SK-N-SH (cell line): Measurements from ENCODE around the gene CTTNBP2NL. TPM values are rescaled to one million over a fixed set of nuclear protein-coding genes. Genes with fewer than 3 reads are reported as not detected.
A peak's percentile ranks its signal among the peaks of the same experiment; 100 is the strongest.

Experiments
- CTCF ChIA-PET: fragments of 300-600, 350-600 bp; formaldehyde crosslinking; extraction: SDS; loops from one replicate; lab custom pipeline; 2021; lab: Yijun Ruan, JAX
- POLR2A ChIA-PET: fragments of 350-600 bp; sonication (Branson Sonifier 250); formaldehyde crosslinking; extraction: SDS; loops from one replicate; lab custom pipeline; 2020; ENCODE audit warnings: antibody characterized with exemption, inconsistent platforms; lab: Yijun Ruan, JAX
- DNase-seq: peaks from one replicate; pipeline ENCODE4 v3.0.0; 2012
- H2AFZ ChIP-seq: fragments of 200-600 bp; sonication (generic); 2 replicates; pipeline ENCODE4 v1.8.1; 2016; ENCODE audit warnings: antibody characterized with exemption, mild to moderate bottlenecking, low read depth
- H3F3A ChIP-seq: fragments of 200-600 bp; sonication (generic); replicated peaks from 2 replicates; pipeline ENCODE3; 2016; ENCODE audit warnings: antibody characterized with exemption, mild to moderate bottlenecking; ENCODE audit not compliant: insufficient read depth
- H3K27ac ChIP-seq, 2 experiments: fragments of 200-500 bp in 1 of 2; fragments of 200-600 bp in 1 of 2; sonication (Bioruptor generic) in 1 of 2; sonication (generic), shearing (Covaris generic) in 1 of 2; 2 replicates each; pipeline versions ENCODE4 v1.5.1 to v1.6.1; 2014 to 2016; ENCODE audit warnings: low read depth in 2 of 2, inconsistent platforms in 1 of 2, low read length in 1 of 2, mild to moderate bottlenecking in 1 of 2, mixed read lengths in 1 of 2
- H3K27me3 ChIP-seq: fragments of 200-600 bp; sonication (generic), shearing (Covaris generic); 2 replicates; pipeline ENCODE4 v1.6.1; 2016; ENCODE audit warnings: mixed run types; ENCODE audit not compliant: insufficient read depth
- H3K36me3 ChIP-seq, 2 experiments: fragments of 200-500 bp in 1 of 2; fragments of 200-600 bp in 1 of 2; sonication (Bioruptor generic) in 1 of 2; sonication (generic) in 1 of 2; replicated peaks in 1 of 2; 2 replicates each; pipeline versions ENCODE3 to v1.5.1; 2014 to 2016; ENCODE audit warnings: low read length in 1 of 2, mild to moderate bottlenecking in 1 of 2; ENCODE audit not compliant: insufficient read depth in 2 of 2, control insufficient read depth in 1 of 2
- H3K4me1 ChIP-seq, 2 experiments: fragments of 200-500 bp in 1 of 2; fragments of 200-600 bp in 1 of 2; sonication (Bioruptor generic) in 1 of 2; sonication (generic), shearing (Covaris generic) in 1 of 2; 2 replicates each; pipeline versions ENCODE4 v1.5.1 to v1.6.1; 2014 to 2016; ENCODE audit warnings: low read depth in 1 of 2, low read length in 1 of 2, mixed run types in 1 of 2; ENCODE audit not compliant: insufficient read depth in 2 of 2, control insufficient read depth in 1 of 2
- H3K4me2 ChIP-seq: fragments of 200-600 bp; sonication (generic), shearing (Covaris generic); 2 replicates; pipeline ENCODE4 v1.6.1; 2017; ENCODE audit warnings: mixed run types
- H3K4me3 ChIP-seq, 2 experiments: fragments of 200-500 bp in 1 of 2; fragments of 200-600 bp in 1 of 2; sonication (Bioruptor generic) in 1 of 2; sonication (generic), shearing (Covaris generic) in 1 of 2; 2 replicates each; pipeline versions ENCODE4 v1.5.1 to v1.8.1; 2014 to 2016; ENCODE audit warnings: low read depth in 2 of 2, inconsistent platforms in 1 of 2, low read length in 1 of 2, mild to moderate bottlenecking in 1 of 2, mixed read lengths in 1 of 2, moderate library complexity in 1 of 2
- H3K79me2 ChIP-seq: fragments of 200-600 bp; sonication (generic); 2 replicates; pipeline ENCODE4 v1.8.1; 2017; ENCODE audit warnings: mild to moderate bottlenecking; ENCODE audit not compliant: insufficient read depth
- H3K9ac ChIP-seq: fragments of 200-600 bp; sonication (generic); 2 replicates; pipeline ENCODE4 v1.6.1; 2017; ENCODE audit warnings: mixed run types
- H3K9me2 ChIP-seq: fragments of 200-600 bp; sonication (generic); 2 replicates; pipeline ENCODE4 v1.6.1; 2017; ENCODE audit warnings: mixed run types
- H3K9me3 ChIP-seq: fragments of 200-600 bp; sonication (generic); 2 replicates; pipeline ENCODE4 v1.6.1; 2017; ENCODE audit warnings: mixed run types, mild to moderate bottlenecking, moderate library complexity
- H4K20me1 ChIP-seq: fragments of 200-600 bp; sonication (generic); 2 replicates; pipeline ENCODE4 v1.6.1; 2017; ENCODE audit warnings: mild to moderate bottlenecking, mixed run types; ENCODE audit not compliant: insufficient read depth
- CTCF ChIP-seq: fragments of 200-600 bp; sonication (generic); IDR thresholded peaks from 2 replicates; pipeline ENCODE4 v1.6.1; 2017; ENCODE audit warnings: antibody characterized with exemption, mild to moderate bottlenecking, moderate library complexity
- ELF1 ChIP-seq: IDR thresholded peaks from 2 replicates; pipeline ENCODE4 v1.4.0; 2012
- EP300 ChIP-seq, 2 experiments: IDR thresholded peaks; 2 replicates each; pipeline versions ENCODE4 v1.4.0 to v1.6.1; 2012; ENCODE audit warnings: borderline replicate concordance in 1 of 2, low read depth in 1 of 2, low read length in 1 of 2
- EZH2phosphoT487 ChIP-seq: fragments of 200-600 bp; sonication (generic); IDR thresholded peaks from 2 replicates; pipeline ENCODE4 v1.6.1; 2017; ENCODE audit warnings: low read depth, mixed run types, mild to moderate bottlenecking, antibody characterized with exemption, moderate library complexity, borderline replicate concordance
- FOSL2 ChIP-seq: IDR thresholded peaks from 2 replicates; pipeline ENCODE4 v1.4.0; 2012; ENCODE audit warnings: low read depth, mild to moderate bottlenecking, moderate library complexity, borderline replicate concordance
- FOXM1 ChIP-seq: IDR thresholded peaks from 2 replicates; pipeline ENCODE4 v1.4.0; 2012; ENCODE audit warnings: low read depth, mild to moderate bottlenecking
- GABPA ChIP-seq: IDR thresholded peaks from 2 replicates; pipeline ENCODE4 v1.4.0; 2012; ENCODE audit warnings: low read depth, mild to moderate bottlenecking
- GATA2 ChIP-seq: sonication (generic); formaldehyde crosslinking; IDR thresholded peaks from 2 replicates; pipeline ENCODE4 v1.5.0; 2020; ENCODE audit warnings: mild to moderate bottlenecking, missing genetic modification reagents
- JUND ChIP-seq: IDR thresholded peaks from 2 replicates; pipeline ENCODE4 v1.4.0; 2012
- MAX ChIP-seq: IDR thresholded peaks from 2 replicates; pipeline ENCODE4 v1.4.0; 2012; ENCODE audit warnings: low read depth
- NRF1 ChIP-seq: IDR thresholded peaks from 2 replicates; pipeline ENCODE4 v1.6.1; 2012; ENCODE audit warnings: low read depth, mild to moderate bottlenecking, low read length
- RCOR1 ChIP-seq: fragments of 150-350 bp; IDR thresholded peaks from 2 replicates; pipeline ENCODE4 v1.6.1; 2017; ENCODE audit warnings: antibody characterized with exemption, low read length
- REST ChIP-seq: IDR thresholded peaks from 2 replicates; pipeline ENCODE4 v1.6.1; 2012; ENCODE audit warnings: mild to moderate bottlenecking, low read depth, low read length, moderate library complexity
- RFX5 ChIP-seq: IDR thresholded peaks from 2 replicates; pipeline ENCODE4 v1.6.1; 2012; ENCODE audit warnings: mild to moderate bottlenecking, improper control_type of control experiment, low read length
- RXRA ChIP-seq: IDR thresholded peaks from 2 replicates; pipeline ENCODE4 v1.4.0; 2012; ENCODE audit warnings: low read depth, mild to moderate bottlenecking, borderline replicate concordance
- SIN3A ChIP-seq: IDR thresholded peaks from 2 replicates; pipeline ENCODE4 v1.6.1; 2012; ENCODE audit warnings: low read depth, mild to moderate bottlenecking, low read length, moderate library complexity, borderline replicate concordance
- TCF12 ChIP-seq: IDR thresholded peaks from 2 replicates; pipeline ENCODE4 v1.4.0; 2012
- YY1 ChIP-seq: IDR thresholded peaks from 2 replicates; pipeline ENCODE4 v1.4.0; 2012; ENCODE audit warnings: low read depth, mild to moderate bottlenecking
- WGBS: methylation state at CpG from one replicate; pipeline ENCODE4 v1.1.6; 2017; ENCODE audit warnings: low lambda C conversion rate; 5-methylcytosine and 5-hydroxymethylcytosine counted together
- polyA plus RNA-seq, 3 experiments: library from polyadenylated mRNA; depleted of rRNA; stranded (reverse); fragments of >200 nt; gene quantifications; 2 replicates each; pipeline ENCODE4 v1.2.3, GENCODE V29; 2012

CTTNBP2NL gene
- polyA plus RNA-seq, 1 of the 3 experiments (the other 2 are of a cell fraction) = 4.9 TPM

GRCh38 chr1:112359961-112360767 is 35.9 kb upstream of the CTTNBP2NL start:
- no peaks in the 10 kb centered on the region for H3K9me2 ChIP-seq
- DNase-seq = no peak
- WGBS = 58% methylated on average over 10 of the region's 11 CpGs
- peaks cover 11% of the 10 kb centered on the region; the same call in 1 of the 2 replicates for H3K27me3 ChIP-seq
- TF ChIP-seq ELF1 (no peak), GATA2 (CRISPR knock-in tag) (no peak), RXRA (no peak), REST (no peak), NRF1 (no peak), RFX5 (no peak), FOXM1 (no peak), GABPA (no peak), EZH2phosphoT487 (no peak)
- H3F3A ChIP-seq = no peaks in the 10 kb centered on the region
- H3K4me3 ChIP-seq = no peak overlapping the region
- POLR2A ChIA-PET = no interaction called here
- no peaks in the 10 kb centered on the region for H3K79me2 ChIP-seq
- H3K9me3 ChIP-seq = no peaks in the 10 kb centered on the region
- no peaks in the 10 kb centered on the region for H4K20me1 ChIP-seq
- H3K36me3 ChIP-seq = no peaks in the 10 kb centered on the region
- CTCF ChIA-PET = interaction anchor here (0.6 to 8.7 kb wide), 11 partner anchors 12 to 1619 kb away, joined by 3 to 110 read pairs (median 4); partner anchors contain the start of gene OLFML3
- H3K27ac ChIP-seq = no peak overlapping the region
- no peak overlapping the region for H3K9ac ChIP-seq
- H3K4me1 ChIP-seq = no peaks in the 10 kb centered on the region
- H3K4me2 ChIP-seq = no peak overlapping the region
- H2AFZ ChIP-seq = peak overlapping the region; percentile 6; the same call in 1 of the 2 replicates

- Histone ChIP-seq H3K4me1 (no peaks in the 10 kb centered on the region), H3K27ac (no peak overlapping the region), H3K9me2 (no peaks in the 10 kb centered on the region), H3K79me2 (no peaks in the 10 kb centered on the region), H3F3A (no peaks in the 10 kb centered on the region), H3K27me3 (peaks cover 26% of the 10 kb centered on the region), H2AFZ (no peak overlapping the region), H3K9ac (no peak overlapping the region), H3K4me2 (no peak overlapping the region), H4K20me1 (no peaks in the 10 kb centered on the region), H3K9me3 (no peaks in the 10 kb centered on the region), H3K4me3 (no peak overlapping the region), H3K36me3 (no peaks in the 10 kb centered on the region)
- POLR2A ChIA-PET = no interaction called here
- CTCF ChIA-PET = no interaction called here
- DNase-seq = no peak
- WGBS = 20% methylated on average over 2 of the region's 2 CpGs
- TF ChIP-seq RFX5 (no peak), GABPA (no peak), EP300 (IDR thresholded peaks at IDR 0.05; ENCODE audit: borderline replicate concordance in 1 of 2, low read depth in 1 of 2, low read length in 1 of 2) (no peak), JUND (no peak), YY1 (no peak), REST (no peak), GATA2 (CRISPR knock-in tag) (no peak), RCOR1 (no peak), MAX (no peak), TCF12 (no peak), SIN3A (no peak), CTCF (no peak), FOSL2 (no peak)
Measured at GRCh38 chr1:112363636-112364035, 32.4 kb upstream of the CTTNBP2NL start.
